Nephron (organoid): ENCODE data around the gene DFFA.

Experiments
- H3K27ac Mint-ChIP-seq, 3 experiments: 2 replicates each; pipeline ENCODE4 v1.8.0; 2020; ENCODE audit warnings: mixed read lengths in 3 of 3, mild to moderate bottlenecking in 2 of 3, moderate library complexity in 1 of 3
- H3K27me3 Mint-ChIP-seq: 2 replicates; pipeline ENCODE4 v1.8.0; 2021; ENCODE audit warnings: low read depth, mild to moderate bottlenecking, moderate library complexity, mixed read lengths
- H3K36me3 Mint-ChIP-seq: 2 replicates; pipeline ENCODE4 v1.8.0; 2020; ENCODE audit warnings: low read depth, mixed read lengths
- H3K4me1 Mint-ChIP-seq: 2 replicates; pipeline ENCODE4 v1.8.0; 2020; ENCODE audit warnings: mixed read lengths
- H3K4me3 Mint-ChIP-seq, 3 experiments: 2 replicates each; pipeline ENCODE4 v1.8.0; 2020; ENCODE audit warnings: mild to moderate bottlenecking in 3 of 3, mixed read lengths in 3 of 3, moderate library complexity in 2 of 3
- H3K9me3 Mint-ChIP-seq: 2 replicates; pipeline ENCODE4 v1.8.0; 2020; ENCODE audit warnings: mixed read lengths
- CTCF ChIP-seq, 3 experiments: fragments of 200-600 bp; sonication (generic); IDR thresholded peaks; one replicate each; pipeline ENCODE4 v1.5.0; 2021; ENCODE audit warnings: antibody characterized with exemption in 3 of 3; ENCODE audit not compliant: unreplicated experiment in 3 of 3

The DFFA gene

GRCh38 chr1:10490286-10490970 is 18.1 kb upstream of the DFFA start:
- H3K36me3 Mint-ChIP-seq = peaks cover 15% of the 10 kb centered on the region
- H3K9me3 Mint-ChIP-seq = no peaks in the 10 kb centered on the region
- H3K27me3 Mint-ChIP-seq = peaks cover 4% of the 10 kb centered on the region
- H3K4me3 Mint-ChIP-seq = no peak overlapping the region
- H3K27ac Mint-ChIP-seq = peak overlapping the region in 1 of 3 experiments; percentile 63
- no peak for TF ChIP-seq CTCF (IDR thresholded peaks at IDR 0.05; ENCODE audit: unreplicated experiment in 3 of 3)
- H3K4me1 Mint-ChIP-seq = peaks cover 8% of the 10 kb centered on the region

- Mint-ChIP-seq H3K27me3 (peaks cover 4% of the 10 kb centered on the region), H3K36me3 (peaks cover 22% of the 10 kb centered on the region), H3K9me3 (peaks cover 4% of the 10 kb centered on the region), H3K27ac (peak overlapping the region in 1 of 3 experiments; percentile 63), H3K4me1 (no peaks in the 10 kb centered on the region), H3K4me3 (no peak overlapping the region)
- TF ChIP-seq CTCF (IDR thresholded peaks at IDR 0.05; ENCODE audit: unreplicated experiment in 3 of 3) = no peak
Observed at GRCh38 chr1:10489291-10490055, 17.1 kb upstream of the DFFA start.

GRCh38 chr1:10484521-10484920 is 12.2 kb upstream of the DFFA start:
- no peaks in the 10 kb centered on the region for H3K27me3 Mint-ChIP-seq
- H3K9me3 Mint-ChIP-seq = peaks cover 4% of the 10 kb centered on the region
- H3K27ac Mint-ChIP-seq = no peak overlapping the region
- no peaks in the 10 kb centered on the region for H3K4me1 Mint-ChIP-seq
- H3K4me3 Mint-ChIP-seq = no peak overlapping the region
- peaks cover 21% of the 10 kb centered on the region for H3K36me3 Mint-ChIP-seq
- no peak for TF ChIP-seq CTCF (IDR thresholded peaks at IDR 0.05; ENCODE audit: unreplicated experiment in 3 of 3)

- Mint-ChIP-seq H3K9me3 (peaks cover 4% of the 10 kb centered on the region), H3K4me3 (no peak overlapping the region), H3K36me3 (peaks cover 12% of the 10 kb centered on the region), H3K4me1 (peaks cover 8% of the 10 kb centered on the region), H3K27me3 (no peaks in the 10 kb centered on the region), H3K27ac (no peak overlapping the region)
- TF ChIP-seq CTCF (IDR thresholded peaks at IDR 0.05; ENCODE audit: unreplicated experiment in 3 of 3) = no peak
Observed at GRCh38 chr1:10480614-10481013, 8.3 kb upstream of the DFFA start.

- TF ChIP-seq CTCF (IDR thresholded peaks at IDR 0.05; ENCODE audit: unreplicated experiment in 3 of 3) = no peak
- no peaks in the 10 kb centered on the region for H3K9me3 Mint-ChIP-seq
- peaks cover 4% of the 10 kb centered on the region for H3K36me3 Mint-ChIP-seq
- no peak overlapping the region for H3K4me3 Mint-ChIP-seq
- peaks cover 17% of the 10 kb centered on the region for H3K4me1 Mint-ChIP-seq
- no peak overlapping the region for H3K27ac Mint-ChIP-seq
- H3K27me3 Mint-ChIP-seq = no peaks in the 10 kb centered on the region
Observed at GRCh38 chr1:10479296-10479695, 7.0 kb upstream of the DFFA start.
